ENCODE results near the gene IRAK4.
A peak's percentile ranks its signal among the peaks of the same experiment; 100 is the strongest.

Gene IRAK4

DNA sequence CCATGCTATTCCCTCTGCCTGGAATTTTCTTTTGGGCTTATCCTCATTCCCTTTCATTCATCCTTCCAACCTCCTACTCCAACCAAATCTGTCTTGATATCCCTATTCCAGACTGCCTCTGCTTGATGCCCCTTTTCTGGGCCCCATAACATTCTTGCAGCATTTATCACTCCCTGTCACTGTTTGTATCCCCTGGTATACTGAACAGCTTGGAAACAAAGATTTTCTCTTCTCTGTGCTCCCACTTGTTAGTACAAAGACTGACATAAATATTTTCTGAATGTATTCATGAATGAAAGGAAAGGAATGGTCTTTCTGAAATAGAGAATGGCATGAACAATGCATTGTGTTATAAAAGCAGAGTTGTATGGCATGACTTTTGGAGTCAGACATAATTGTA is 7.5 kb downstream of the IRAK4 start:
- DNase-seq (ENCODE audit: low spot score) = no peak

GRCh38 chr12:43776498-43776897 is 17.7 kb downstream of the IRAK4 start:
- peak; percentile 22 for DNase-seq (ENCODE audit: low spot score)

DNA sequence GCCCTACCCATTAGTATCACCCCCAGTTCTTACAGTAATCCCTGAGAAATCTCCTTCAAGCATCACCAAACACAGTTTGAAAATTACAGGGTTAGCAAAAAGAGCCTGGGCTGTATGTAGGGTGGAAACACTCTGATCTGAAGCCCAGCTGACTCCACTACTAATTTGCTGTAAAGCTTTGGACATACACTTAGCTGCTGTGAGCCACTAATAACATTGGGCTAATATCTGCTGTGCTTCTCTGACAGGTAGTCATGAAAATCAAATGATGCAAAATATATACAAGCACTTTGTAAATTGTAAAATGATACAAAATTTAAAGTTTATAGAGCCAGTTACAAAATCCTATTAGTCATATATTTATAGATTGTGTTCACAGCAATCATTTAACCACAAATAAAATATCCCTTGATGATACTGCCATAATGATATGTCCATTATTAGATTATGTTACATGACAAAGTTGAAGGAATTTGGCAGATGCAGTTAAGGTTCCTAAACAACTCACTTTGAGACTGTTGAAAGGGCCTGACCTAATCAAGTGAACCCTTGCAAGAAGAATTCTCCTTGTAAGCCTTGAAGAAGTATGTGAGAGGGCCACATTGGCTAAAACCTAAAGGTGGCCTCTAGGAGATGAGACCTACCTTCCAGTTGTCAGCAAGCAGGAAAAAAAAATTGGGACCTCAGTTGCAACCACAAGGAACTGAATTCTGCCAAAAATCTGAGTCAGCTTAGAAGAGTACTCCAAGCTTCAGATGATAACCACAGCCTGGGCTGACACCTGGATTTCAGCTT is 28.3 kb downstream of the IRAK4 start:
- no peak for DNase-seq (ENCODE audit: low spot score)

DNA sequence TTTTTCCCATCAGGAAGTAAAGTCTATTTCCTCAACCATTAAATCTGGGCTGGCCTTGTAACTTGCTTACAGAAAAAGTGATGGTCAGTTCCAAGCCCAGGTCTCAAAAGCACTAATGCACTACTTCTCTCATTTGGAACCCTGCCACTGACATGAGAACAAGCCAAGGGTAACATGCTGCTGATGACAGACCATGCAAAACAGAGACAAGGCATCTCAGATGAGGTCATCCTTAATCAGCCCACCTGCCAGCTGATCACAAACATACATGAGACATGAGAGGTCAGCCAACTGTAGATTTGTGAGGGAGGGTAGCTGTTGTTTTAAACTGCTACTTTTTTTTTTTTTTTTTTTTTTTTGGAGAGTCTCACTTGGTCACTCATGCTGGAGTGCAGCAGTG is 31.2 kb downstream of the IRAK4 start:
- DNase-seq (ENCODE audit: low spot score) = no peak

DNA sequence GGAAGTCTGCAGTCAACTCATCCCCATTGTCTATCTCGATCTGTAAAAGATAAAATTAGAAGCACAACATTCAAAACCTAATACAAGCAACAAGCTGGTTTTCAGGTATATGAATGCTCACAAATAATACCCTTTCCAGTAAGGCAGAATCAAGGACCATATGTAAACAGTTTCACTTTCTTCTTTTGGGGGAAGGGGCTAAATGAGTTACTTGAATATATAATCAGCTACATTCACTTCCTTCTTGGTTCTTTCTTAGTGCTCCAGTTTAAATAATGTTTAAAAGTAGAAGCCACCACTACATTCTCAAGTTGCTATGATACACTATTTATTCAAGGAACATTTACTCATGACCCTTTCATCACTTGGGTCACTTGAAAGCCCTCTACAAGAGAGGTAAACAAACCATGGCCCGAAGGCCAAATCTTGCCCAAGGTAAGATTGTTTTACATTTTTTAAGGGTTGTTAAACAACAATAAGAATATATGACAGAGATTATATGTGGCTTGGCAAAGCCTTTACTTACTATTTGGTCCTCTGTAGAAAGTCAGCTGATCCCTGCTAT is 37.0 kb downstream of the IRAK4 start:
- no peak for DNase-seq (ENCODE audit: low spot score)

DNA sequence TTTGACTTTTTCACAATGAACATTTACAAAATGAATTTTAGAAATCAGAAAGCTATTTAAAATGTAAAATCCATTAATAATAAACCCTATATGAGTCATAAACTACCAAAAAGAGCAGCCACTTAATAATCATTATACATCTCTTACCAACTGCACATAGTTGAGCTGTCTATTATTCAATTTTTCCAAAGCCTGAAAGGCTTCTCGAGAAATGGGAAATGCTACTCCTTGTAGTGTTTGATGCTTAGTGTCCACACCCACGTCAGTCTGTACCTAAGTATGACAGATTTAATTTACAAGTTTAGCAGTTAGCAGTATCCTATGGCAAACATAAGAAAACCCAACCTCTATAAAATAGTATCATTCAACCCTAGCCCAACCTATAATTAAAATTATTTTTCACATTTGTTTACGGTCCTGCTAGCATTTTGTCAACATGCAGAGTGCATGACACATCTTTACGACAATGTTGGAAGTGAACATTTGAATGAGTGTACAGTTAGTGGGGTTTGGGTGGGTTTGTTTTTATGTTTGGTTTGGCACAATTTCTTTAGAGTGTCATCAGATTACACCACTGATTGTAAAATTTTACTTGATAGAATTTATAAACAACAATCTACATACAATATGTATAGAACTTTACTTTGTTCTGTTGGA is 38.9 kb downstream of the IRAK4 start:
- no peak for DNase-seq (ENCODE audit: low spot score)

GRCh38 chr12:43805149-43805859 is 46.6 kb downstream of the IRAK4 start:
- DNase-seq (ENCODE audit: low spot score) = peak; percentile 8

DNA sequence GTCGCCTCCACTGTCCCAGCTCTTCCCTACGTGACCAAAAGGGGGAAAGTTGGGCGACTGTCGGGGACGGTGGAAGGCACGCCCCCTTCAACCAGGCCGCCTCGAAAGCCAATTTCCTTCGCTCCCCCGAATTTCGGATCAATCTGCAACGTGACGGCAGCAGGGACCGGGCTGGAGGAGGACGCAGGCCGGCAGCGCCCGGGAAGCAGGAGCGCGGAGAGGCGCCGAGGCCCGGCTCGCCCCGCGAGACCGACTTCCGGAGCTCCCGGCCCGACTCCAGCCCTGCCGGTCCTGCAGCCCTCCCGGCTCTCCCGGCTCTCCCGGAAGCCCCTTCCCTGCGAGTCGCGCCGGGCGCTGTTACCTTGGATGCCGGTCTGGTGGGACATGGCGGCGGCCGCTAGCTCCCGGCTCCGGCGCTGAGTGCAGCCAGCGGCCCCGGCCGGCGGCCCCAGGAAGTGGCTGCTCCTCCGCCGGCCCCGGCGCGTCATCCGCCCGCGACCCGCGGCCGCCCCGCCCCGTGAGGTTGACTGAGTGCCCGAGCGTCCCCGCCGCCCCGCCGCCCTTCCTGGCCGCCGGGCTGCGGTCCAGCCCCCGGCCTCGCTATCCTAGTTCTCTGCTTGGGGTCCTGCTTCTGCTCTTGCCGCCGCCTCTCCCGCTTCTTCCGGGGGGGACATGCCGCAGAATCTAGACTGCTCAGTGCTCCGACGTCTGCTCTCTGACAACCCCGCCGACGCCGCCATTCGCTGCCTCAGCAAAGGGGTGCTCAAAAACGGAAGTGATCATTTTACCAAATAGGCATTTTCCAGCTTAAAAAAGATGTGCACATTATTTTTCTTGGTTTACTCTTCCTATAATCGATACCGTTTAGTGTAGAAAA is 47.3 kb downstream of the IRAK4 start, which contains the start of gene TWF1:
TSS of gene TWF1 (minus strand) at position 458 of the 877 bp plus-strand sequence. CDS start at position 386, 72 bp downstream.
- DNase-seq (ENCODE audit: low spot score) = peak; percentile 95

GRCh38 chr12:43806737-43807072 is 48.0 kb downstream of the IRAK4 start:
- DNase-seq (ENCODE audit: low spot score) = no peak

DNA sequence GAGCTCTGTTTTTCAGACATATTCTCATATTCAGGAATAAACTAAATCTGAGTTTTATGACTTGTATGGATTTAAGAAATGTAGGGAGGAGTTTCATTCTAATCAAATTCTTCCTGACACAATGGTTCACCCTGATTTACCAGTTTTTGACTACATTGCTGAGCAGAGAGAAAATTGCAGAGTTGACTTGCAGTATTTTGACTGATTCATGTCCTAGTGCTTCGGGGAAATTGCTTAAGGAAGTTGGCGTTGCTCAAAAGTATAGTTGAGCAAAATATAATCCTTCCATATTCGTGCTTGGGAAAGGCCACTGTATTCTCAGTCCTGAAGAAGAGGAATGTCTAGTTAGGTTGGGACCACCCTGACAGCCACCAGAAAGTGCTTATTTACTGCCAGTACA is 48.6 kb downstream of the IRAK4 start:
- DNase-seq (ENCODE audit: low spot score) = no peak

DNA sequence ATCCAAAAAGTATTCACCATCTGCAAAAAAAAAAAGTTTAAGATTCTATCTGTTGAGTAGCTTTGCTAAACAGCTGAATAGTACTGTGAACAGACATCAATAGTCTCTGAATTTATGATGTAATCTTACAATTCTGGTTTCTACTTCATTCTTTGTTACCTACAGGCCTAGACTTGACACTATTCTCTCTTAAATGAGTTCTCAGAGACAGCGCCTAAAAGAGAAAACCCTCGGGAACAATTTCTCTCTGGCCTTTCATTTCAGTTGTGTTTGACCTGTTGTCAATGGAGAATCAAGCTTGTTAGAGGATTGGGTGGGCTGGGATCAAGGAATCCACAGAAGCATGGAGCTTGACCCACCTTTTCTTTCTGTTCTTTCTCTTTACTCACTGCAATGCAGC is 53.3 kb downstream of the IRAK4 start:
- DNase-seq (ENCODE audit: low spot score) = no peak

GRCh38 chr12:43812926-43813325 is 54.2 kb downstream of the IRAK4 start:
- peak; percentile 28 for DNase-seq (ENCODE audit: low spot score)

DNA sequence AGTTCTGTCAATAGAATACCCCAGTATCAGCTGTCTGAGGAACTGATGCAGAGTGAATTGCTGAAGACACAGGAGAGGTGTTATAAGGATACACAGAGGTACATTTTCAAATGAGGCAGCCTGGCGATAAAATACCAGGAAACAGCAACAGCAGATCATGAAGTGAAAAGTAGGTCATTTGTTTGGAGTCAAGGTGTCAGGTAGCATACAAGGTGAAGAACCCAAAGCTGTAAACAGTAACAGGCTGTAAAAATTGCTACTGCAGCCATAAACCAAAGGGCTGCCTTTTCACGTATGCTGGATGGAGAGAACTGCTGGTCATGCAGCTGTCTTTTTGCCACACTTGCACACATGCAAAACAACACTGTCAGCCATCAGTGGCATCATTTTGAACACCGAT is 56.7 kb downstream of the IRAK4 start:
- no peak for DNase-seq (ENCODE audit: low spot score)

DNA sequence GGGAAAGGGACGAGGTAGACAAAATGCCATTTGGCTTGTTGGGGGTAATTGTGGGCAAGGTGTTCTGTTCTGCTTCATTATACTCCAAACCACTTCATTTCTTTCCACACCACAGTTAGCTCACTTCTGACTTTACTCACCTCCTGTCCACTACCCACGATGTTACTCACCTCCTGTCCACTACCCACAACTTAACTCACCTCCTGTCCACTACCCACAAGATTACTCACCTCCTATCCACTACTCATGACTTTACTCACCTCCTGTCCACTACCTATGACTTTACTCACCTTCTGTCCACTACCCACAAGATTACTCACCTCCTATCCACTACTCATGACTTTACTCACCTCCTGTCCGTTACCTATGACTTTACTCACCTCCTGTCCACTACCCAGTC is 57.4 kb downstream of the IRAK4 start:
- DNase-seq (ENCODE audit: low spot score) = no peak

DNA sequence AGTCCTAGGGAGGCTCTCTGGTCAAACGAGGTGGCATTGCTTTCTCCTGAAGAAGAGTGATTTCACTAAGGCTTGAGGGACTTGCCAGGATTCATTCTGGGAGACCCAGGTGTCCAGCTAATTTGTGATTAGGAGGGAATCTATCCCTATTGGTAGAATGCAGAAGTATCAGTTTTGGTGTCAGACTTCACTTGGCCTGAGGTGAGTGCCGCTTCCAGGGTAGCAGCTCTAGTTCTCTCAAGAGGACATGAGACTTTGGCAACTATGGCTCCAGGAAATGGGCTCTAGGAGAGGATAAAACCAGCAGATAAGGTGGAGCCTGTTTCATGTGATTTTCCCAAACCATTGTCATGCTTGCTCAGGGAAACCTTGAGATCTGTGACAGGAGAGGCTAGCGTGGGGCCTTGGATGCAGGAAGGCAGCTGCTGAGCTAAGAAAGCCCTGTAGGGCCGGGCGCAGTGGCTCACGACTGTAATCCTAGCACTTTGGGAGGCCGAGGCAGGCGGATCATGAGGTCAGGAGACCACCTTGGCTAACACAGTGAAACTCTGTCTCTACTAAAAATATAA is 65.5 kb downstream of the IRAK4 start:
- DNase-seq (ENCODE audit: low spot score) = no peak

GRCh38 chr12:43826681-43827080 is 67.9 kb downstream of the IRAK4 start:
- DNase-seq (ENCODE audit: low spot score) = no peak

GRCh38 chr12:43827093-43827492 is 68.3 kb downstream of the IRAK4 start:
- no peak for DNase-seq (ENCODE audit: low spot score)

DNA sequence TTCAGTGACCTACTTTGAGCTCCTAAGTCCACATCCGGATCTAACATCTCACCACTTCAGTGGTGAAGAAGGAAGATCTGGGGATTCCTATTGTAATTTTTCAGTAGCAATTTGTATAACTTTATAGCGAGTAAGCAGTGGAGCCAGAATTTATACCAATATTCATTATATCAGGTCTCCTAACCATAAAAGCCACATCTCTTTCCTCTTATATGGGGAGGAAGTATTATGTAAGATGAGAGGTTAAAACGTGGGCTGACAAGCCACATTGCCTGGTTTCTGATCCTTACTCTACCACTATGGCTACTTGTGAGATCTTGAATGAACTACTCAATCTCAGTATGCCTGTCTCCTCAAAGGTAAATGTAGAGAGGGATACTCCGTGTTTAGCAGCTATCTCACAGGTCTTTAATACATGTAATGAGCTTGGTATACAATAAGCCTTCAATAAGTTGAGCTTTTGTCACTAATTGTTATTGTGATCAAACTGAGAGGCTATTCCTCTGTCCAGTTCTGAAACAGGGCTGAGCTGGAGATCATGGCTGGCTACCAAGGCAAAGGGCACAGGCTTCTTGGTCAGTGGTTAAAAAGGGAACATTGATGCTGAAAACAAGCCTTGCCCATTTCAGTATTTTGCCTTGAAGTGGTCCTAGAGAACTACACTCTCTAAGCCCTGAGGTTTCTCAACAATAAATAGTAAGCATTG is 73.9 kb downstream of the IRAK4 start:
- DNase-seq (ENCODE audit: low spot score) = no peak

DNA sequence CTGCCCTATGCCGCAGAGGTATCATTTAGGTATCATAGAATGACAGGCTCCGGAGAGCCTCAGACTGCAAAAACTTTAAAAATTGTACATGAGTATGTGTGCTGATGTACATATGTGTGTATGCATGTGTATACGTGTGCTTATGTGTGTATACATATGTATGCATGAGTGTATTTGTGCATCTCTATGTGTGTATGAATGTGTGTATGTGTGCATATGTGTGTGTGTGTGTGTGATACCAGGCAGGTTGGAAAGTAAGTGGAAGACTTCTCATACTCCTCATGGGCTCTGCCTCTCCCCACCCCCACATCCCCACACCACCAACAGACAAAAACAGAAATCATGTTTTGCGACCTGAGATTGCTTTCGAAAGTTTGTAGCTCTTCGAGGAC is 76.5 kb downstream of the IRAK4 start:
- DNase-seq (ENCODE audit: low spot score) = no peak

GRCh38 chr12:43835656-43836474 is 77.1 kb downstream of the IRAK4 start, which contains the start of gene TMEM117:
Gene TMEM117, plus strand, starts transcription at chr12:43836081.
- DNase-seq (ENCODE audit: low spot score) = peak; percentile 83

All from AG08396 (cell line).